GM19438 (cell line): ENCODE results near the gene CFAP141.
A peak's percentile ranks its signal among the peaks of the same experiment; 100 is the strongest.
"Not testable (repeated sequence)": the region's sequence is repeated elsewhere in the genome, so short reads cannot be mapped to it uniquely, and the experiment has no call there.

Experiments used
- ATAC-seq: cut with Tn5 transposase; IDR thresholded peaks from one replicate; pipeline ENCODE4 v1.9.1; 2021; ENCODE audit warnings: low read depth; ENCODE audit not compliant: unreplicated experiment

The CFAP141 gene

DNA sequence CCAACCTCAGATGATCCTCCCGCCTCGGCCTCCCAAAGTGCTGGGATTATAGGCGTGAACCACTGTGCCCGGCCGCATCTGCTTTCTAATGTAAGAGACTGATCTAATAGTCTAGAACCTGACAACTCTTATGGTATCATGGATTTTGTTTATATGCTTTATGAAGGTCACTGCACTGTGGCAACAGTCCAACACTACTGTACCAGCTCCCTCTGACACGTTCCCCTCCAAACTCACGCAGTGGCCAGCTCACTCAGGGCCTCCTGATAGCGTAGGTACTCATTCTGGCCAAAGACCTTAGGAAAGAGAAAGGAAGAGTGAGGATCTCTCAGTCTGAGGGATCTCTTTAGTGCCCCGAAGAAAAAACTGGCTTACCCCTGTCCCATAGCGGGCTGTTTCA, 6.0 kb upstream of the CFAP141 start:
- no peak for ATAC-seq

DNA sequence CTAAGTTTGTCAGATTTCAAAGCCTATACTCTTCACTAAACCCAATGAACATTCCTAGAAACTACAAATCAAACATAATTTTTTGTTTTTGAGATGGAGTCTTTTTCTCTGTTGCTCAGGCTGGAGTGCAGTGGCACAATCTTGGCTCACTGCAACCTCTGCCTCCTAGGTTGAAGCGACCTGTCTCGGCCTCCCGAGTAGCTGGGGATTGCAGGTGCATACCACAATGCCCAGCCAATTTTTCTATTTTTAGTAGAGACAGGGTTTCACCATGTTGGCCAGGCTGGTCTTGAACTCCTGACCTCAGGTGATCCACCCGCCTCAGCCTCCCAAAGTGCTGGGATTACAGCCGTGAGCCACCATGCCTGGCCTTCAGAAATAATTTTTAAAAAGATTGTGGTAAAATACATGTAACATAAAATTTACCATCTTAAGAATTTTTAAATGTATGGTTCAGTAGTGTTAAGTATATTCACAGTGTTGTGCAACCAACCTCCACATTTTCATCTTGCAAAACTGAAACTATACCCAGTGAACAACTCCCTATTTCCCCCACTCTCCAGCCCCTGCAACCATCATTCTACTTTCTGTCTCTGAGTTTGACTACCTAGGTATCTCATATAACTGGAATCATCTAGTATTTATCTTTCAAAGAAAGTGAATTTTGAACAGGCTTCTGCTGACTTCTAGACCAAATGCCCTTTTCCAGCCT, 2.7 kb upstream of the CFAP141 start:
- ATAC-seq, result no peak

DNA sequence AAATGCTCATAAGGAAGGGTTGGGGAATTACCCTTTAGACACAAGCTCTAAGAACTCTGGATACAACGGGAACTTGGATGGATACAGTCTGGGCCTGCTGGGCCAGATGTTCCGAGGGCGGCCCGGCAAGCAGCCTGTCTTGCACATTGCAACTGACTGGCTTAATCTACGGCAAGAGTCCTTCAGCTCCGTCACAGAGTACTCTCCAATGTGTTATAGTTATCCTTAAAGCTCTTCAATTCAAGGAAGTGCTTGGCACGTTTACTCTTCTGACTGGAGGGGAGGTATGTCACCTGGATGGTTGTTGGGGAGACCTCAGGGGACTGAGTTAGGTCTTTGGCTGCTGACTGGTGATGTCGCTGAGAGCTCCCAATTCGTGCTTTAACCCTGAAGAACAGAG, 1.1 kb upstream of the CFAP141 start:
- no peak for ATAC-seq

DNA sequence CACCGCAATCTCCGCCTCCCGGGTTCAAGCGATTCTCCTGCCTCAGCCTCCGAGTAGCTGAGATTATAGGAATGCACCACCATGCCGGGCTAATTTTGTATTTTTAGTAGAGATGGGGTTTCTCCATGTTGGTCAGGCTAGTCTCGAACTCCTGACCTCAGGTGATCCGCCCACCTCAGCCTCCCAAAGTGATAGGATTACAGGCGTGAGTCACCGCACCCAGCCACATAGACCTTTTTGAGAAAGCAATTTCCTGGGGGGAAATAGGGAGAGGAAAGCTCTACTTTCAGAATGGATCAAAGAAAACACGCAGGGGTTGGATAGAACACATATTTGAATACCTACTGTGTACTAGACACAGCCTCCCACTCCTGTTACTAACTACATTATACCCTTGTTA, 355 bp downstream of the CFAP141 start:
- not testable (repeated sequence) for ATAC-seq

DNA sequence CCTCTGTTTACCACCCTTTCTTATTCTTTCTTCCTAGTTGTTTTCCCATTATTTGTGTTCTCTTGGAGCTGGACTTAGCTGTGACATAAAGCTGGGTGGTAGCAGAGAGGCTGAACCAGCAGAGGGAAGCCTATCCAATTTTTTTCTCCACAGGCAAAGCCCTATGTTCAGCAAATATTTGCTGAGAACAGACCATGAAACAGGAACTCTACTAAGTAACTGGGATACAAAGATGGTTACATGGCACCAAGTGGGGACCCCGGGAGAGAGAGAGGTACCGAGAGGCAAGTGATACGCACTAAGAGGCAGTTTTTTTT, 6.6 kb downstream of the CFAP141 start:
- ATAC-seq, result no peak

DNA sequence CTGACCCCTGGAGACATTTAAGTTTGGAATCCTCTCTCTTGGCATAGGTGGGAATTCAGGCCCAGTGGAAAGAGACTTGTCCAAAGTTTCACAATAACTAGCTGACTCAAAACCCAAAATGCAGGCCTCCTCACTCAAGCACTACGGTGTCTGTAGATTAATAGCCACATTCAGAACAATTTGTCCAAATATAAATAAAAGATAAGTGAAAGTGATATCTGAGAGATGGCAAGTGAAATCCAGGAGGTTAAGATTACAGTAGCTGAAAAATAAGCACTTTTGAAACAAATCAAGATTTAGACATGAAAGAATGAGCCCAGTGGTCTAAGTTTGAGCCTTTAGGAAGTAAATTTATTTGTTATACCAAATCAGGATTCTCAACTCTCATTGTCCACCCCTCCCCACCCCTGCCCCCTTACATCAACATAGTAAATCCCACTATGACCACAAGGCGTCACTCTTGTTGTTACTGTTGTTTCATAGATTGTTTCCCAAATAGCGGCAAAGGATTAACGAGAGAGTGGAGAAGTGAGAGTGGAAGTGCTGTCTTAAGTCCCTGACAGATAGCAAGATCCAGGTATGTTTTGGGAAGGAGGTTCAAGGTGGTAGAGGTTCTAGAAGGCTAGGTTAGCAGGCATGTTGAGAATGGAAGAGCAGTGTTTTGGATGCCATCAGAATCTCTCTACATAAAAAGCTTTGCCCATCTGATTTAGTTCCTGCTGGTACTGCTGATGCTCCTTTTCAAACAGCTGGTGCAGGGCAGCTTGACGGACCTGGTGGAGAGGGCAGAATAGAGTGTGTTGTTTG, 7.2 kb downstream of the CFAP141 start:
- ATAC-seq, result no peak

DNA sequence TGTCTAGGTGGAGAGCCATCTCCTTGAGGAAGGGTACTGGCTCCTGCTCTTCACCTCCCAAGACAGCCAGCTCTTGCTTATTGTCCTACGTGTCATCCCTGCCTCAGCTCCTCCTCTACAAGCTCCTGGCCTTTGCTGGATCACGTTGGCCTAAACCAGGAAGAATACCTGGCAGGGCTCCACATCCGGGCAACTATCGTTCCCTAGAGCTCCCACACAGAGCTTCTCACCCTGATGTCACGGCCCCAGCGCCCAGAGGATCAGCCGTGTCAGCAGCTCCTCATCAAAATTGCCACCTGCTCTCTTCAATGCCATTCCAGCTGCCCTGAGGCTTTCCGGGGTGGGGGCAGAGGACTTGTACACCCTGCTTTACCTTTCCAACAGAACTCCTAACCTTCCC, 12.3 kb downstream of the CFAP141 start:
- ATAC-seq, result no peak

DNA sequence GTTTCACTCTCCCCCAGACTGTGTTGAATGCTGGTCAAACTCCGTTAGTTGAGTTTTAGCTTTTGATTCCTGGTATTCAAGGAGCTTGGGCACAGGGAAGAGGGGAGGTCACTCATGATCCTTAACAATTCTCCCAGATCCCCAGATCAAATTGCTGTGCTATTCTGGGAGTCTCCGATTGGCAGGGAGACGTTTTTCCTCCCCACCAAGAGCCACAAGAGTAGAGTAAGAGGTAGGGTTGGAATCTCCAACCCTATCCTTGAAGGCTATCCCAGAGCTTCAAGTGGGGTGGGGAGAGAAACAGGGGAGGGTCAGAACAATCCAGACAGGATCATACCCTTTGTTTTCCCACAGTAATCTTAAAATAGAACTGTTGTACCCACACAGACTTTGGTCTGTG, 13.7 kb downstream of the CFAP141 start:
- no peak for ATAC-seq

DNA sequence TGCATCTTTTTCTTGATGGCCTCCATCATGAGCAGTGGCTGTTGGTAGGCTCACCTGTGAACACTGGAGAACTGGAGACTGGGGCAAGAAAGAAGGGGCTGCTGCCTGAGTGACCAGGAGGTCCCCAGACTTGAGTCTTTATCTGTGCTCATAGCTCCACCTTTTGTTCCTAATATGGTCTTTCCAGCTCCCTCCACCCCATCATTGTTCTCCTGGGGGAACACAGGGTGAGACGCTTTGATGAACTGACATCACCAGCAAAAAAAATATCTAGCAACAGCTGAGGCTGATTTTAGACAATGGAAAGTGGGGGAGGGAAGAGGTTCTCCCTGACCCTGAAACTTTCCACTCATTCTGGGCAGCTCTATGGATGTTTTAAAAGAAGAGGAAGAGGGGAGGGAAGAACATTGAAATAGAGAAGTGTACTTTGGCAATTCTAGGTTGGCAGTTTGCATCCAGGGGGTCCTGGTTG, 14.1 kb downstream of the CFAP141 start, which contains the start of gene TPM3:
TSS of gene TPM3 (minus strand) at position 111 of the 472 bp plus-strand sequence. CDS start at position 29, 82 bp downstream.
- ATAC-seq, result no peak

DNA sequence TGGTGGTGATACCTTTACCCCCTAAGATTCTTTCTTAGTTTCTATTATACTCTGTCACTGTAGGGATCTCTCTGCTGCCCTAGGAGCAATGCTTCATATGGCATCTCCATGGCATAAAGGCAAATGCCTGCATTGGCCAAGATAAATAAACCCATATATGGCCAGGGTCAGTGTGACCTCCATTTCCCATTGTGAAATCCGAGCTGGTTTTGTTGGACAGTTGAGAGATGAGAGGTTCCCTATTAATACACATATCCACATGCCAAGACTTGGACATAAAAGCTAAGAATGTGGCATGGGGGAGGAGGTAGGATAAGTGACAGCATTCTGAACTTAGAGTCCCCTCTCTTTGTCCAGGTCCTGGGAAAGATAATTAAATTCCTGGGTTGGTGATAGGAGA, 15.6 kb downstream of the CFAP141 start:
- ATAC-seq, result no peak

DNA sequence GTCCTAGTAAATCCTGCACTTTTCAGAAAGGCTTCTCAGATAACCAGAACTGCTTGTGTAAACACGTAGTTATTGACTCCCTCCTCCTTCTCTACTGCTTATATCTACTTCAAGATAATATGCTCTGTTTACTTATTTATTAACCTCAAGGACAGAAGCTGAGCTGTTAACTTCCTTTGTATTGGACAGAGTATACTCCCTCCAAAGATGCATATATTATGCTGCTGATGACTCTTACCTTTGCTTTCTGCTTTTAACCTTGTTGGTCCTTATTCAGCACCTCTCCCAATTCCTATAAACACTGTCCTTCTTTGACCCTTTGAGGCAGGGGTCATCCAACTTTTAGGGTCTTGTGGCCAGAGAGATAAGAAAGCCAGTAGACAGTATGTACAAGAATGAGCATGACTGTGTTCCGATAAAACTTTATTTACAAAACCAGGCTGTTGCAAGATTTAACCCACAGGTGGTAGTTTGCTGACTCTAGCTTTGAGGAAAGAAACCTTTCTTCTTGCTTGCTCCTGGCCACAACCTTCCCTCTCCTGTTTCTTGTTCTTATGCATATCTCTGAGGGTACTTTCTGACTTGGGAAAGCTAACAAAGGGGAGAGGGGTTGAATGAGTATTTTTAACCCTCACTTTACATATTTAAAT, 19.2 kb downstream of the CFAP141 start:
- no peak for ATAC-seq

DNA sequence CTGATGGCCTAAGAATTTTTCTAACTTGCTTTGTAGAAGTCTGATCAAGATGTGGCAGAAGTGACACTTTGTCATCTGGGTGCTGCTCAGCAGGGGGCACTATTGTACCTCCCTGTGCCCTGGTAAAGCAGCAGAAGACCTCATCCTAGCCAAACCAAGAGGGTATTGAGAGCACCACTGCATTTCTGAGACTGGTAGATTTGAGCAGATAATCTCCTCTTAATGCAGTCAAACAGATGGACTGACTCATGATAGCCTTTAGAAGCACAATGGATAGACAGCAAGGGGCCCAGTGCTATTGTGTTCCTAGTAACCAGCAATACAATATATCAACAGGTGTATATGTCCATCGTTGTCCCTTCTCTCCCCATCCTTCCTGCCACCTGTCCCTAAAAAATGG, 20.0 kb downstream of the CFAP141 start:
- no peak for ATAC-seq

DNA sequence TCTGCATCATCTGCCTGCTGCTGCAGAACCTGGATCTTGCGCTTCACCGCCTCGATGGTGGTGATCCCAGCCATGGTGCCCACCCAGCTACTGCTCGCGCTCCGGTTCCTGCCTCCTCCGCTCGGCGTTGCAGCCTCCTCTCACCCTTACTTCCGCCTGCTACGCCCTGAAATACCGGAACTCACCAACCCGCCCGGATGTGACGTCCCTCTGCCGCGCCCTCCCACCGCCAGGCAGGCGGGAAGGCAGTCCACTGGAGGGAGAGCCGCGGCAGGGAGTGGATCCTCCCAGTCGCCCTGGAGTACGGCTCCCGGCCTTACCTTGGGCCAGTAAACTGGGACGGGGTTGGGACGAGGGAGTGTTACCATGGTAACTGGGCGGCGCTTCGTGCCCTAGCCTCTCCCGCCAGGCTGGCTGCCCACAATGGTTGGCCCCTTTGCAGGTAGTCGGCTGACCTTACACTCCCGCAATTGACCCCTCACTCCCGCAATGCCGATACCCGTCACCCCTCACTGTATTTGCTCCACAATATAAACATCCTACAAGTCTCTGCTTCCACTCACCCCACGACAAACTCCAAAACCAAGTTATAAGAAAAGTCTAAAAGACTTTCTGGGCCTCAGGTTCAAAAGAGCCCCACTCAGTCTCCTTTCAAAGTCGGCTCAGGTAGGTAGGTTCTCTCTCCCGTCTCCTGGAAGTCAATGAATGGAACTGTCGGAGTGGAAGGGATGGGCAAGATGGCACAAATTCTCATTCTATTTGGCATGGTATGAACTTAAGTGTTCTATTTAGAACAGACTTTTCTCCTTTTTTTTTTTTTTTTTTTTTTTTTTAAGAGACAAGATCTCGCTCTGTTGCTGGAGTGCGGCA, 22.9 kb downstream of the CFAP141 start:
- peak; percentile 71 for ATAC-seq

DNA sequence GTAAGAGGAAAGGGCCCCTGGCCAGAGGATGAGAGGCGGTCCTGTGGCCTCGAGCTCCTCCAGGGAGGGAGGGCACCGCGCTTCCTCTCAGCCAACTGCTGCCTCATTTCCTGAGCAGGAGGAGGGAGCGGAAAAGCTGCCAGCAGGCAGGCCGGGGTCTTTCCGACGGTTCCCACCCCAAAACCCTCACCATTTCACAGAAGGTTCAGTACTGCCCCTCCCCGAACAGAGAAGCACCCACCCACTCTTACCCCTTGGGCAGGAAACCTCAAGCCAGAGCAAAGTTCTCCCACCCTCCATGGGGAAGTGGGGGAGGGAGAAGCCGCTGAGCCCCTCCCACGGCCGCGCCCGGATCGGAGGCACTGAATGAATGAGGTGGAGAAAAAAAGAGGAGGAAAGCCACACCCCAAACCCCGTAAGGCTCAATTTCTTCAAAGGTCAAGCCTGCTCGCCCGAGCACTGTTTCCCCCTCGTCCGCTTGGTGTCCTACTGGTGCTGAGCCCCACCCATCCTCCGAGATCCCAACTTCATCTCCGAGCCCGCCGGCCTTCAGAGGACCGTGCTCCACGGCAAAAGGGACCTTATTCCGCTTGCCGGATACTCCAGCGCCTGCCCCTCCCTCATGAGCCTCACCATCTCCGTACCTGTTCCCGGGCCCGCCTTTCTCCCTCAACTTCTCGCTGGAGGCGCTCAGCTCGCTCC, 23.6 kb downstream of the CFAP141 start:
- ATAC-seq, result peak; percentile 65

DNA sequence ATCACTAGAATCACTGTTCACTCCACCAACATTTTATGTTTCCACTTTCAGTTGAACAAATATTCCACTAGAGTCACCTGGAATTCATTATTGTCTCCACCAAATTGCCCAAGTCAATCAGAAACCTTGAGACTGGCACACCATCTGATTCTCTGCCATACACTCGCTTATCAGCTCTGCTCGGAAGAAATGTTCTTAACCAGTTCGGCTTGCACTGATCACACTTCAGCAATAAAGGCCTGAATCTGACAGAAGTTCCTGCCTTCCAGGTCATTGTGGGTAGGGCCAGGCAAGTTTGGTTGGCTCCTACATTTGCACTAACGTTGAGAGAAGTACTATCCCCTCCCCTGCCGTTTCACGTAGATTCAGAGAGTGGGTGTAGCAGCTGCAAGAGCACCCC, 24.2 kb downstream of the CFAP141 start:
- ATAC-seq, result no peak

DNA sequence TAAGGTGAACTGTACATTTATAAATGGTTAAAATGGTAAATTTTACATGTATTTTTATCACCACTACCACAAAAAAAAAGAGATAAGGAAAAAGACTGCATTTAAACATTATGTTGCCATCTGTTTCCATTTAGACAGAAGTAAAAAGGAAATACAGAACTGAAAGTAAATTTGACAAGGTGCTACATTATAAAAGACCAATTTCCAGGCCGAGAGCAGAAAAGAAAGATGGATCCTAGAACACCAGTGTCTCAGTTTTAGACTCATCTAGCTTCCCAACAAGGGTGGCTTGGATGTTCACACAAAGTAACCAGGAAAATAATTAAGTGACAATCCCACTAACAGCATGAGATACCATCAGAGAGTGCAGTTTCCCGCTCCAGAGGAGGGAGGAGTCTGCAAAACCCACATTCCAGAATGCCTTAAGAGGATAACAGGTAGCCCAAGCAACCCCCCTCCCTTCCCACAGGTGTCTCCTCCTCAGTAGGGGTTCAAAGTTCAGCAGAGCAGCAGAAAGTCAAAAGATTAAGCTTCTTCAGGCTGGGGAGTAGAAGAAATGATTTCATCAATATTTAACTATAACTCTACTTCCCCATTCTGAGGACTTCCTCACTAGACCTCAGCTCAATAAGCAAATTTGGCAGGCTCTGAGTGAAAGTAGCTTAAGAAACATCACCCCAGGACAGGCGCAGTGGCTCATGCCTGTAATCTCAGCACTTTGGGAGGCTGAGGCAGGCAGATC, 26.0 kb downstream of the CFAP141 start:
- ATAC-seq, result no peak

DNA sequence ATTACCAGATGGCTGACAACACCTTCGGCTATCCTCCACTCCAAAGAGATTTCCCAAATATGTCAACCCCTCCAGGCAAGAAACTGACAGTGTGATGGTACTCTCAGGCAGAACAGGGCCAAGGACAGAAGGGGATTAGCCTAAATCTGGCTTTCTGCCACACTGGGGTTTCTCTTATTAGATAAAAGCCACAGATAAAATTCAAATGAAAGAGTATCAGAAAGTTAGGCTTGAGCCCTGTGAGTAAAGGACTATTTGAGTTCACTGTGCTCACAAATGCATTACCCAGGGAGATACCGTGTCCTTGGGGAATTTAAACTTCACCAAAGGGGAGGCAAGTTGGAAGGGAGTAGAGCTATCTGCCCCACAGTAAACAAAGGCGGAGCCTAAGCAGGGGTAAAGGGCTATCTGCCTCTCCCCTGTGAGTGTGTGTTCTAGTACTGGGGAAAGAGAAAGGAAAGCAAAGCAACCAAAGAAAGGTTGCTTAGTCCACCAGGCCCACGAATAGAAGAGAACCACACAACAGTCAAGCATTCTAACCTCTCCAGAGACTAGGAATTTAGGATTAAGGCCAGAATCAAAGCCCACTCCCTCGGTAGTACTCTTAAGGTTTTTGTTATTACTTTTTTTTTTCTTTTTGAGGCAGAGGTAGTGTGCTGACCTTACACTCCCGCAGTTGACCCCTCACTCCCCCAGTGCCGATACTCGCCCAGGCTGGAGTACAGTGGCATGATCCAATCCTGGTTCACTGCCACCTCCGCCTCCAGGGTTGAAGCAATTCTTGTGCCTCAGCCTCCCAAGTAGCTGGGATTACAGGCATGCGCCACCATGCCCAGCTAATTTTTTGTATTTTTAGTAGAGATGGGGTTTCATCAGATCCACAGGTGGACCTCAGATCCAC, 27.0 kb downstream of the CFAP141 start:
- ATAC-seq, result no peak

DNA sequence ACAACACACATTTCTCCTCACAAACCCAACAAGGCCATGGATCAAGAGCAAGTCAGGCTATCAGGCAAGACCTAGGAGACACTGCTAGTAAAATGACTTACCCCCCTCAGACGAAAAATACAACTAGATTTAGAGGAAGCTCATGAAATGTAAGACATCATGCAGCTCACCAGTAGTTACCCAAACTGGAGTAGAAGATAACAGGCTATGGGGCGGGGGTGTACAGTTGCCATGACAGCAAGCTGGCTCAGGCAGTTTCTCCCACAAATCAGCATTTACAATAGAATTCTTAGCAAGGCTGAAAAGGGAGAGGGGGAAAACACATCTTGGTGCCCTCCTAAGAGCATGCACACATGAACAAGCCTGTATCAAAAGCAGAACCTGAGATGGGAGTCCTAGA, 28.1 kb downstream of the CFAP141 start:
- no peak for ATAC-seq
